ENCODE measurements around the gene IL1A.

- no peak for TF ChIP-seq EZH2 (IDR thresholded peaks at IDR 0.05; ENCODE audit: borderline replicate concordance, low read depth, low read length, poor library complexity, severe bottlenecking)
- no peak for TF ChIP-seq CTCF (conservative IDR thresholded peaks at IDR 0.05; ENCODE audit: low read depth, low read length)
Measured at GRCh38 chr2:112820343-112820742, 36.0 kb upstream of the IL1A start.
